ENCODE measurements around the gene LRRC36. TPM values are rescaled to one million over a fixed set of nuclear protein-coding genes. Genes with fewer than 3 reads are reported as not detected.

The LRRC36 gene, protein sequence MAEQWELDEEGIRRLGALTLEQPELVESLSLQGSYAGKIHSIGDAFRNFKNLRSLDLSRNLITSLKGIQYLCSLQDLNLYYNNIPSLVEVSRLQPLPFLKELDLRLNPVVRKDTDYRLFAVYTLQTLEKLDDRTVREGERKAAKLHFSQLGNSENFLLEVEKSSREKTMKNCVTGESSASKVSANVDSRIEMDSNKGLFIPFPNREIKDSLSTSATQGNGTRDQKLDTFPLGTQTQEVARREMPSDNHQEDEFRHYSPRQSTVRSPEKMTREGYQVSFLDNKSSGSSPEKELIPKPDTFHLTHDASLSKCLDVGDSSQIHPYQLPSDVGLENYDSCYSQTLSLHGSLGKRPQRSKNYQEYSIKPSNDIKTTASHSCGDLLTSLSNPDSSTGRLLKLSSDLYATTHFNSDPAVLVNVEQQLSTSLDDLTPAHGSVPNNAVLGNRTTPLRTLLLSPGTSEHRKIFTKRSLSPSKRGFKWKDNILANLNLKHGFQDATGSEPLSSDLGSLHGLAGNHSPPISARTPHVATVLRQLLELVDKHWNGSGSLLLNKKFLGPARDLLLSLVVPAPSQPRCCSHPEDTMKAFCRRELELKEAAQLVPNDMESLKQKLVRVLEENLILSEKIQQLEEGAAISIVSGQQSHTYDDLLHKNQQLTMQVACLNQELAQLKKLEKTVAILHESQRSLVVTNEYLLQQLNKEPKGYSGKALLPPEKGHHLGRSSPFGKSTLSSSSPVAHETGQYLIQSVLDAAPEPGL
- total RNA-seq (2022; extraction: Qiagen RNA extraction) = 0.06 to 0.08 TPM (median 0.07 TPM) in 4 of 5 replicates, not detected in the other

DNA sequence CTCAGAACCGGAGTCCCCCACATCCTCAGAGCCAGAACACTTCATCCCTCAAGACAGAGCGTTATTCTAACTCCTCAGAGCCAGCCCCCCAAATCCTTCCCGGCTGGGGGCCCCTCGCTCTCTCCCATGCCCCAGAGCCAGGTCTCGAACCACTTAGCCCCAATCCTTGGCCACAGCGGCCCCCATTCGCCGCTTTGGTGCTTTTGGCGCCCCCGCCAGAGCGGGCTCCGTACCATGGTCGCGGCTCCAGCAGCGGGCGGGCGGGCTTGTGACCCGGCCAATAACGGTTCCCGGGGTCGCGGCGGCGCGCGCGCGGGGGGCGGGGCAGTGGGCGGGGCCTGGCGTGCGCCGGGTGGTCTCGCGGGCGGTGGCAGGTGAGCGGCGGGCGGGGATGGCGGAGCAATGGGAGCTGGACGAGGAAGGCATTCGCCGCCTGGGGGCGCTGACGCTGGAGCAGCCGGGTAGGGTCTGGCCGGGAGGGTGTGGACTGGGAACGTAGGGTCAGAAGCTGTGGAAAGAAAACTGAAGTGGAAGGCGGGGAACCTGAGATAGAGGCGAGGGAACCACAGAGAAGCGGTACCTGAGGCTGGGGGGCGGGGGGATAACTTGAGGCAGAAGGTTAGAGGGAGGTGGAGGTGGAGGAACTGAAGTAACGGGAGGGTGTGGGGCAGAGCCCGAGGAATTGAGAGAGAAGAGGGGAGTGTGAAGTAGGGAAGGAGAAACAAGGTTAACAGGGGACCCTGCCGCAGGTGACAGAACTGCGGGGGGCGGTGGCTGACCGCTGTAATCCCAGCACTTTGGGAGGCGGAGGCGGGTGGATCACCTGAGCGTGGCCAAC, at the start of gene LRRC36, which contains the start of gene KCTD19:
Gene LRRC36, plus strand, starts transcription at position 344 of the 838 bp plus-strand sequence. Its CDS starts 48 bp downstream, at position 392.
Gene KCTD19, minus strand, starts transcription at position 270 of the 838 bp plus-strand sequence. Its CDS starts 34 bp downstream, at position 236.

DNA sequence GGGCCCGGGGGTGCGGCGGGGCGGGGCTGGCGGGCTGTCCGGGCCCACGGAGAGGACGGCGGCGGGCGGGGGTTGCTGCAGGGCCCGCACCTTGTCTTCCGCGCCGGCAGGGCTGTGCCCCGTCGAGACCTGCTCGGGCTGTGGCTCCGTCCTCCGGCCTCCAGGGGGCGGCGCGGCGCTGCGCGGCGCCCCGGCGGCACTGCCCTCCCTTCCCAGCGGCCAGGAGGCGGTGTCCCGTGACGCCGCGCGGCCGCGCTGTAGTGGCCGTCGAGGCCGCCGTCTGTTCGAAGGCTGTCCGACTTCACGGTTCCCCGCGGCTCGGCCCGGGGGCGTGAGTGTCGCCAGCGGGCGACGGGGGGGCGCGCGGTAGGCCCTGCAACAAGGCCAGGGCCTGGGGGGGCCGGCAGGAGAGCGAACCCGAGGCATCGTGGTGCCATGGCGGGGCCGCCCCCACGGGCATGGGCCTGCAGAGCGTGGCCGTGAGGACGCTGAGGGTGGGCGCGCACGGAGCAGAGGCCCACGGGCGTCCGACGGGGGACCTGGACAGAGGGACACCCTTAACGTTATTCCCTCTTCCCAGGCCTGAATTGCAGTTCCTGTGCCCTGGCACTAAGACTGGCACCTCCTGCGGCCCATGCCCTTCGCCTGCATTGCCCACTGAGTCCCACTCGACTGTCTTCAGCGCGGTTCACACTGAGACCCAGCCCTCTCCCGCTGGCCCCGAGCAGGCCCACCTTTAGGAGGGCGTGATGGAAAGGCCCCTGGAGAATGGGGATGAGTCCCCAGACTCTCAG, 47.1 kb upstream of the LRRC36 start, which contains the start of gene PLEKHG4:
Gene PLEKHG4, plus strand, starts transcription at position 237 of the 794 bp plus-strand sequence. Its CDS starts 513 bp downstream, at position 750.

DNA sequence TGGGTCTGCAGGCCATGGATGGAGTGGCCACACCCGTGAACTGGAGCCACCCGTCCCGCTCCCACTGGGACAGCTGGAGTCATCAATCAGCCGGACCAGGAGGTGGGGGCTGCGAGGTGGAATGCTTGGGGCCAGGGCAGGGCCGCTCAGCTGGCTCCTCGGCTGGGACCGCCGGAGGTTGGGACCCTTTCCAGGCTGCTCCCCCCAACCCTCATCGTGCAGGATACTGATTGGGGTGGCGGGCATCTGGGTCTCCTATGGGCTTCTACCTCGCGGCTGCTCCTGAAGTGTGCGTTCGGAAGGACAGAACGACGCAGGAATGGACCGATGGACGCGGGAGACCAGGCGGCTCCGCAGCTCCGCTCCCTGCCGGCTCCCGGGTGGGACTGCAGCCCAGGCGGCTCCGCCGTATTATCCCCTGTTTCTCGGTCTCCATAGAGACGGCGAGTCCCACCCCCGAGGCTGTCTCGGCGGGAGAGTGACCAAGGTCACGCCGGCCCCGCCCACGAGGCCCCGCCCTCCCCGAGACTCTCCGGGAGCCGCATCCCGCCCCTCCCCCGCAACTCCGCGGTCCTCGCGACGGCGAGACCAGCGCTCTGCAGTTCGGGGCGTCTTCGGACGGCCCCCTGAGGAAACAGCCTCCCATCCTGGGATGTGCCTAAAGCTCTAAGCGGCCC, 66.6 kb downstream of the LRRC36 start, which contains the start of gene TPPP3:
Gene TPPP3, minus strand, starts transcription at position 388 of the 677 bp plus-strand sequence. CDS start 2,387 bp downstream, outside the sequence.

DNA sequence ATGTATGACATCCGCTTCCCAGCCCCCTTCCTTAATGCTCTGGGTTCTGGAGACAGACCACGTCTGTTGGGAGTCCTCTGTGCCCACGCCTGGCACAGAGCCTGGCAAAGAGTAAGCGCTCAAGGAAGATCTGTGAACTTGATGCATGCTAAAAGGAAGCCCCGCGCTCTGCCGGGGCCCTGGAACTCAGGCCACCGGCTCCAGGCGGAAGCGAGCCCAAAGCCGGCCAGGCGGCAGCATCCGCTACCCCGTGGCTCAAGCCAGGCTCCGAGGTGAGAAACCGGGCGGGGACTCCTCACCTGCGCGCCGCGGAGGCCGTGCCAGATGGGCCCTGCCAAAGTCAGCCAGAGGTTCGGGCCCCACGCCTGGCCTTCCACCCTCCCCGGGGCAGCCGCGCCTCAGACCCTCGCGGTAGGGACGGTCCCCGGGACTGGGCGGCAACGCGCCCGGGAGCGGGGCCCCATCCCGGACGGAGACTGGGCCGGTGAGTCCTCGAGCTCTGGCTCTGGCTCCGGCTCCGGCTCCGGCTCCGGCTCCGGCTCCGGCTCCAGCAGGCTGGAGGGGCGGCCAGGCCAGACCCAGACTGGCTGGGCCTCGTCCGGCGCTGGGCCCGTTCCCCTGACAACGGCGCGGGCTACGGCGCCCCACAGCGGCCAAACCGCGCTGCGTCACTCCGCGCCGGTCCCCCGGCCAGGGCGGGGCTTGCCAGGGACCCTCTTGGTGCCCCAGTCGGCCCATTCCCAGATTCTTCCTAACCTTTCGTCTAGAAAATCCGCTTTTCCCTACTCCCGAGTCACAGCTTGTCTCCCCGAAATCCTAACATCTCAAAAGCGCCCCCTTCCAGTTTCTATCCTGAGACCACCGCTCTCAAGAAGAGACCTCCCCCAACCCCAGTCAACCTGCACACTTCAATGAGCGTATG, 89.5 kb downstream of the LRRC36 start, which contains the start of gene ZDHHC1:
Gene ZDHHC1, minus strand, starts transcription at position 606 of the 922 bp plus-strand sequence. CDS start 8,702 bp downstream, outside the sequence.

DNA sequence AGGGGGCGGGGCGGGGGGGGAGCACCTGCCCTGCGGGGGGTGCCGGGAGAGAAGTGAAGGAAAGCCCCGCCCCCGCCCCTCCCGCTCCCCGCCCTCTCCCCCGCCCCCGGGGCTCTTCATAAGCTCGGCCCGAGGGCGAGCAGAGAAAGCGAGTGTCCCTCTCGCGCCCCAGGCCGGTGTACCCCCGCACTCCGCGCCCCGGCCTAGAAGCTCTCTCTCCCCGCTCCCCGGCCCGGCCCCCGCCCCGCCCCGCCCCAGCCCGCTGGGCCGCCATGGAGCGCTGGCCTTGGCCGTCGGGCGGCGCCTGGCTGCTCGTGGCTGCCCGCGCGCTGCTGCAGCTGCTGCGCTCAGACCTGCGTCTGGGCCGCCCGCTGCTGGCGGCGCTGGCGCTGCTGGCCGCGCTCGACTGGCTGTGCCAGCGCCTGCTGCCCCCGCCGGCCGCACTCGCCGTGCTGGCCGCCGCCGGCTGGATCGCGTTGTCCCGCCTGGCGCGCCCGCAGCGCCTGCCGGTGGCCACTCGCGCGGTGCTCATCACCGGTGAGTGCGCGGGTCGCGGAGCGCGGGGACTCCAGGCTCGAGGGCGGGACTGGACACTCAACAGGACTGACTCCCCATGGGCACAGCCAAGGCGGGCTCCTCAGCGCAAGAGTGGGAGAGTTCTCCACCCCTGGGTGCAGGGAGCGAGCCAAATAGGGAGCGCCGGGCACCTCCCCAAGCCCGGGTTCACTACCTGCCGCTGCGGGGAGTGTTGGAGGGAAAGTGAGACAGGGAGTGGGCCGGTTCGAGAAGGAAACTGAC, 104.6 kb downstream of the LRRC36 start, which contains the start of gene HSD11B2:
Gene HSD11B2, plus strand, starts transcription at position 145 of the 798 bp plus-strand sequence. Its CDS starts 128 bp downstream, at position 273.

Other genes with a start within 250 kb of the LRRC36 start
- 23.9 to 26.8 TPM (median 25.0 TPM) in 5 replicates for gene PHAF1, start 216.9 kb upstream of the LRRC36 start, total RNA-seq (2022; extraction: Qiagen RNA extraction)
- 7.2 to 10.2 TPM (median 9.8 TPM) in 5 replicates for gene B3GNT9, start 175.8 kb upstream of the LRRC36 start, total RNA-seq (2022; extraction: Qiagen RNA extraction)
- gene TRADD, start 166.9 kb upstream of the LRRC36 start, total RNA-seq (2022; extraction: Qiagen RNA extraction) = 15.1 to 22.4 TPM (median 21.6 TPM) in 5 replicates
- 7.6 to 9.9 TPM (median 8.5 TPM) in 5 replicates for gene FBXL8, start 166.9 kb upstream of the LRRC36 start, total RNA-seq (2022; extraction: Qiagen RNA extraction)
- gene HSF4, start 162.1 kb upstream of the LRRC36 start, total RNA-seq (2022; extraction: Qiagen RNA extraction) = 8.5 to 17.5 TPM (median 14.0 TPM) in 5 replicates
- 87.9 to 116 TPM (median 113 TPM) in 5 replicates for gene NOL3, start 156.3 kb upstream of the LRRC36 start, total RNA-seq (2022; extraction: Qiagen RNA extraction)
- 5.2 to 9.2 TPM (median 6.3 TPM) in 5 replicates for gene MATCAP1, start 142.9 kb upstream of the LRRC36 start, total RNA-seq (2022; extraction: Qiagen RNA extraction)
- 0.03 to 0.20 TPM (median 0.16 TPM) in 4 of 5 replicates, not detected in the other for gene EXOC3L1, start 136.7 kb upstream of the LRRC36 start, total RNA-seq (2022; extraction: Qiagen RNA extraction)
- gene E2F4, start 134.7 kb upstream of the LRRC36 start, total RNA-seq (2022; extraction: Qiagen RNA extraction) = 85.7 to 108 TPM (median 104 TPM) in 5 replicates
- gene ELMO3, start 127.7 kb upstream of the LRRC36 start, total RNA-seq (2022; extraction: Qiagen RNA extraction) = 0.80 to 1.7 TPM (median 1.5 TPM) in 5 replicates
- gene TMEM208, start 99.7 kb upstream of the LRRC36 start, total RNA-seq (2022; extraction: Qiagen RNA extraction) = 86.6 to 99.5 TPM (median 95.4 TPM) in 5 replicates
- gene FHOD1, start 79.3 kb upstream of the LRRC36 start, total RNA-seq (2022; extraction: Qiagen RNA extraction) = 35.1 to 58.4 TPM (median 51.7 TPM) in 5 replicates
- gene SLC9A5, start 77.8 kb upstream of the LRRC36 start, total RNA-seq (2022; extraction: Qiagen RNA extraction) = 1.0 to 1.8 TPM (median 1.4 TPM) in 5 replicates
- gene PLEKHG4, start 47.3 kb upstream of the LRRC36 start, total RNA-seq (2022; extraction: Qiagen RNA extraction) = 12.1 to 14.0 TPM (median 13.6 TPM) in 5 replicates
- 0.09 to 0.34 TPM (median 0.19 TPM) in 5 replicates for gene KCTD19, start 74 bp upstream of the LRRC36 start, total RNA-seq (2022; extraction: Qiagen RNA extraction)
- gene TPPP3, start 66.7 kb downstream of the LRRC36 start, total RNA-seq (2022; extraction: Qiagen RNA extraction) = 8.4 to 16.1 TPM (median 13.5 TPM) in 5 replicates
- gene ZDHHC1, start 89.7 kb downstream of the LRRC36 start, total RNA-seq (2022; extraction: Qiagen RNA extraction) = 4.2 to 7.1 TPM (median 6.6 TPM) in 5 replicates
- 2.1 to 2.7 TPM (median 2.1 TPM) in 5 replicates for gene HSD11B2, start 104.3 kb downstream of the LRRC36 start, total RNA-seq (2022; extraction: Qiagen RNA extraction)
- 106 to 121 TPM (median 117 TPM) in 5 replicates for gene ATP6V0D1, start 154.3 kb downstream of the LRRC36 start, total RNA-seq (2022; extraction: Qiagen RNA extraction)
- gene AGRP, start 156.7 kb downstream of the LRRC36 start, total RNA-seq (2022; extraction: Qiagen RNA extraction) = 0.17 TPM in 1 of 5 replicates, not detected in the others
- gene RIPOR1, start 202.0 kb downstream of the LRRC36 start, total RNA-seq (2022; extraction: Qiagen RNA extraction) = 38.1 to 46.7 TPM (median 43.1 TPM) in 5 replicates
- gene CTCF, start 235.7 kb downstream of the LRRC36 start, total RNA-seq (2022; extraction: Qiagen RNA extraction) = 32.3 to 36.0 TPM (median 33.3 TPM) in 5 replicates

All from A549 treated with AZD2906 at 1 μM for 4 hours (cell line).